Astrocyte (in vitro differentiated cells and primary cell): ENCODE results near the gene RIMBP2.

ENCODE experiments used
- CTCF ChIP-seq: IDR thresholded peaks from 2 replicates; pipeline ENCODE4 v1.5.1; 2011; ENCODE audit warnings: low read depth, mild to moderate bottlenecking, inconsistent platforms, low read length, moderate library complexity; ENCODE audit not compliant: insufficient read depth
- EZH2 ChIP-seq: IDR thresholded peaks from 2 replicates; pipeline ENCODE4 v1.6.1; 2012; ENCODE audit warnings: mild to moderate bottlenecking, low read length, inconsistent platforms; ENCODE audit not compliant: insufficient read depth

- TF ChIP-seq CTCF (no peak), EZH2 (no peak)
Observed at GRCh38 chr12:130350715-130351114, 365.4 kb downstream of the RIMBP2 start.
